SK-N-SH (cell line): ENCODE results near the gene USH1C. TPM values are rescaled to one million over a fixed set of nuclear protein-coding genes. Genes with fewer than 3 reads are reported as not detected.
A peak's percentile ranks its signal among the peaks of the same experiment; 100 is the strongest.

ENCODE experiments used
- CTCF ChIA-PET: fragments of 300-600, 350-600 bp; formaldehyde crosslinking; extraction: SDS; loops from one replicate; lab custom pipeline; 2021; lab: Yijun Ruan, JAX
- POLR2A ChIA-PET: fragments of 350-600 bp; sonication (Branson Sonifier 250); formaldehyde crosslinking; extraction: SDS; loops from one replicate; lab custom pipeline; 2020; ENCODE audit warnings: antibody characterized with exemption, inconsistent platforms; lab: Yijun Ruan, JAX
- DNase-seq: peaks from one replicate; pipeline ENCODE4 v3.0.0; 2012
- H2AFZ ChIP-seq: fragments of 200-600 bp; sonication (generic); 2 replicates; pipeline ENCODE4 v1.8.1; 2016; ENCODE audit warnings: antibody characterized with exemption, mild to moderate bottlenecking, low read depth
- H3F3A ChIP-seq: fragments of 200-600 bp; sonication (generic); replicated peaks from 2 replicates; pipeline ENCODE3; 2016; ENCODE audit warnings: antibody characterized with exemption, mild to moderate bottlenecking; ENCODE audit not compliant: insufficient read depth
- H3K27ac ChIP-seq, 2 experiments: fragments of 200-500 bp in 1 of 2; fragments of 200-600 bp in 1 of 2; sonication (Bioruptor generic) in 1 of 2; sonication (generic), shearing (Covaris generic) in 1 of 2; 2 replicates each; pipeline versions ENCODE4 v1.5.1 to v1.6.1; 2014 to 2016; ENCODE audit warnings: low read depth in 2 of 2, inconsistent platforms in 1 of 2, low read length in 1 of 2, mild to moderate bottlenecking in 1 of 2, mixed read lengths in 1 of 2
- H3K27me3 ChIP-seq: fragments of 200-600 bp; sonication (generic), shearing (Covaris generic); 2 replicates; pipeline ENCODE4 v1.6.1; 2016; ENCODE audit warnings: mixed run types; ENCODE audit not compliant: insufficient read depth
- H3K36me3 ChIP-seq, 2 experiments: fragments of 200-500 bp in 1 of 2; fragments of 200-600 bp in 1 of 2; sonication (Bioruptor generic) in 1 of 2; sonication (generic) in 1 of 2; replicated peaks in 1 of 2; 2 replicates each; pipeline versions ENCODE3 to v1.5.1; 2014 to 2016; ENCODE audit warnings: low read length in 1 of 2, mild to moderate bottlenecking in 1 of 2; ENCODE audit not compliant: insufficient read depth in 2 of 2, control insufficient read depth in 1 of 2
- H3K4me1 ChIP-seq, 2 experiments: fragments of 200-500 bp in 1 of 2; fragments of 200-600 bp in 1 of 2; sonication (Bioruptor generic) in 1 of 2; sonication (generic), shearing (Covaris generic) in 1 of 2; 2 replicates each; pipeline versions ENCODE4 v1.5.1 to v1.6.1; 2014 to 2016; ENCODE audit warnings: low read depth in 1 of 2, low read length in 1 of 2, mixed run types in 1 of 2; ENCODE audit not compliant: insufficient read depth in 2 of 2, control insufficient read depth in 1 of 2
- H3K4me2 ChIP-seq: fragments of 200-600 bp; sonication (generic), shearing (Covaris generic); 2 replicates; pipeline ENCODE4 v1.6.1; 2017; ENCODE audit warnings: mixed run types
- H3K4me3 ChIP-seq, 2 experiments: fragments of 200-500 bp in 1 of 2; fragments of 200-600 bp in 1 of 2; sonication (Bioruptor generic) in 1 of 2; sonication (generic), shearing (Covaris generic) in 1 of 2; 2 replicates each; pipeline versions ENCODE4 v1.5.1 to v1.8.1; 2014 to 2016; ENCODE audit warnings: low read depth in 2 of 2, inconsistent platforms in 1 of 2, low read length in 1 of 2, mild to moderate bottlenecking in 1 of 2, mixed read lengths in 1 of 2, moderate library complexity in 1 of 2
- H3K79me2 ChIP-seq: fragments of 200-600 bp; sonication (generic); 2 replicates; pipeline ENCODE4 v1.8.1; 2017; ENCODE audit warnings: mild to moderate bottlenecking; ENCODE audit not compliant: insufficient read depth
- H3K9ac ChIP-seq: fragments of 200-600 bp; sonication (generic); 2 replicates; pipeline ENCODE4 v1.6.1; 2017; ENCODE audit warnings: mixed run types
- H3K9me2 ChIP-seq: fragments of 200-600 bp; sonication (generic); 2 replicates; pipeline ENCODE4 v1.6.1; 2017; ENCODE audit warnings: mixed run types
- H3K9me3 ChIP-seq: fragments of 200-600 bp; sonication (generic); 2 replicates; pipeline ENCODE4 v1.6.1; 2017; ENCODE audit warnings: mixed run types, mild to moderate bottlenecking, moderate library complexity
- H4K20me1 ChIP-seq: fragments of 200-600 bp; sonication (generic); 2 replicates; pipeline ENCODE4 v1.6.1; 2017; ENCODE audit warnings: mild to moderate bottlenecking, mixed run types; ENCODE audit not compliant: insufficient read depth
- ELF1 ChIP-seq: IDR thresholded peaks from 2 replicates; pipeline ENCODE4 v1.4.0; 2012
- EP300 ChIP-seq, 2 experiments: IDR thresholded peaks; 2 replicates each; pipeline versions ENCODE4 v1.4.0 to v1.6.1; 2012; ENCODE audit warnings: borderline replicate concordance in 1 of 2, low read depth in 1 of 2, low read length in 1 of 2
- EZH2phosphoT487 ChIP-seq: fragments of 200-600 bp; sonication (generic); IDR thresholded peaks from 2 replicates; pipeline ENCODE4 v1.6.1; 2017; ENCODE audit warnings: low read depth, mixed run types, mild to moderate bottlenecking, antibody characterized with exemption, moderate library complexity, borderline replicate concordance
- FOSL2 ChIP-seq: IDR thresholded peaks from 2 replicates; pipeline ENCODE4 v1.4.0; 2012; ENCODE audit warnings: low read depth, mild to moderate bottlenecking, moderate library complexity, borderline replicate concordance
- FOXJ3 ChIP-seq: sonication (generic); formaldehyde crosslinking; IDR thresholded peaks from 2 replicates; pipeline ENCODE4 v1.5.1; 2020; ENCODE audit warnings: mild to moderate bottlenecking, missing genetic modification reagents
- GABPA ChIP-seq: IDR thresholded peaks from 2 replicates; pipeline ENCODE4 v1.4.0; 2012; ENCODE audit warnings: low read depth, mild to moderate bottlenecking
- JUND ChIP-seq: IDR thresholded peaks from 2 replicates; pipeline ENCODE4 v1.4.0; 2012
- MEF2A ChIP-seq: IDR thresholded peaks from 2 replicates; pipeline ENCODE4 v1.4.0; 2012; ENCODE audit warnings: low read depth, borderline replicate concordance
- MXI1 ChIP-seq: IDR thresholded peaks from 2 replicates; pipeline ENCODE4 v1.6.1; 2012; ENCODE audit warnings: mild to moderate bottlenecking, low read depth, low read length, improper control_type of control experiment
- NRF1 ChIP-seq: IDR thresholded peaks from 2 replicates; pipeline ENCODE4 v1.6.1; 2012; ENCODE audit warnings: low read depth, mild to moderate bottlenecking, low read length
- POLR2AphosphoS5 ChIP-seq: IDR thresholded peaks from 2 replicates; pipeline ENCODE4 v1.6.1; 2012; ENCODE audit warnings: low read depth, low read length
- RFX5 ChIP-seq: IDR thresholded peaks from 2 replicates; pipeline ENCODE4 v1.6.1; 2012; ENCODE audit warnings: mild to moderate bottlenecking, improper control_type of control experiment, low read length
- RXRA ChIP-seq: IDR thresholded peaks from 2 replicates; pipeline ENCODE4 v1.4.0; 2012; ENCODE audit warnings: low read depth, mild to moderate bottlenecking, borderline replicate concordance
- SIN3A ChIP-seq: IDR thresholded peaks from 2 replicates; pipeline ENCODE4 v1.6.1; 2012; ENCODE audit warnings: low read depth, mild to moderate bottlenecking, low read length, moderate library complexity, borderline replicate concordance
- WGBS: methylation state at CpG from one replicate; pipeline ENCODE4 v1.1.6; 2017; ENCODE audit warnings: low lambda C conversion rate; 5-methylcytosine and 5-hydroxymethylcytosine counted together
- polyA plus RNA-seq, 3 experiments: library from polyadenylated mRNA; depleted of rRNA; stranded (reverse); fragments of >200 nt; gene quantifications; 2 replicates each; pipeline ENCODE4 v1.2.3, GENCODE V29; 2012
- TF ChIP-seq, protein P1 (sequence below): IDR thresholded peaks from 2 replicates; pipeline ENCODE4 v1.4.0; 2012; ENCODE audit warnings: low read depth, borderline replicate concordance
- TF ChIP-seq, protein P2 (sequence below): fragments of 150-350 bp; IDR thresholded peaks from 2 replicates; pipeline ENCODE4 v1.6.1; 2016; ENCODE audit warnings: mild to moderate bottlenecking, low read depth, low read length
- TF ChIP-seq, protein P3 (sequence below): fragments of 200-600 bp; sonication (generic); IDR thresholded peaks from 2 replicates; pipeline ENCODE4 v1.6.1; 2017; ENCODE audit warnings: antibody characterized with exemption, mild to moderate bottlenecking, moderate library complexity

Gene USH1C
- polyA plus RNA-seq, 1 of the 3 experiments (the other 2 are of a cell fraction): not detected

DNA sequence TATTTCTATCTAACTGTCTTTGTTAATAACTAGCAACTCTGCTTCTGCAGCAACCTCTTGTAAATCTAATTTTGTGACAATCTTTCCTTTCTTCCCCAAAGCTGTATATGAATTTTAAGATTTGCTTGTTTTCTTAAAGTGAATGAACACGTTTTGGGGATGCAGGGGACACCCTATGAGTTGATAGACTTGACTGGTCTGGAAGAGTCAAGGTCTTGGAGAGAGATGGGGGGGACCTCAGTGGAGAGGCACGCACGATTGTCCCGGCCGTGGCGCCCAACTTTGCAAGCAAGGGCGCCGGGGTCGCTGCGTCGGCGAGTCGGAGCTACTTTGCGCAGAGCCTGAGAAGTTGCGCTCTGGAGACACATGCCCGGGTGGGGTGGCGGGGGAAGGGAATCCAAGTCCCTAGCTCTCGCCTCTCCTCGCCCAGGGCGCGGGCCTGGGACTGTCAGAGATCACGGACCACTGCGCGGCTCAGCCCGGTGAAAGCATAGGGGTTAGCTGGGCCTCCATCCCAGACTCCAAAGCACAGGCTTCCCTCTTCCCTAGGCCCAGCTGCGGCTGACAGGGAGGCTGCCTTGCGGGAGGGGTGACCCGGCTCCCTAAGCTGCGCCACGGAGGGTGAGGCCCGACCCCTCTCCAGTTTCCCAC is 68.4 kb downstream of the USH1C start:
- H3K4me3 ChIP-seq: peak overlapping the region in 1 of 2 experiments; percentile 51; a peak in 2 of 4 replicates
- no peak overlapping the region for H3K27ac ChIP-seq
- H3F3A ChIP-seq: no peaks in the 10 kb centered on the region
- no peaks in the 10 kb centered on the region for H4K20me1 ChIP-seq
- H3K4me1 ChIP-seq: peaks cover 0 to 24% of the 10 kb centered on the region in 2 experiments; a peak in 1 of 4 replicates
- no peaks in the 10 kb centered on the region for H3K9me3 ChIP-seq
- TF ChIP-seq SIN3A (no peak), MXI1 (no peak), JUND (no peak), RFX5 (no peak), MEF2A (no peak), EZH2phosphoT487 (no peak), FOSL2 (no peak), ELF1 (no peak), GABPA (no peak), EP300 (IDR thresholded peaks at IDR 0.05; ENCODE audit: borderline replicate concordance in 1 of 2, low read depth in 1 of 2, low read length in 1 of 2) (no peak), NRF1 (no peak), POLR2AphosphoS5 (no peak), FOXJ3 (CRISPR knock-in tag) (no peak), RXRA (no peak)
- TF ChIP-seq, protein P1, sequence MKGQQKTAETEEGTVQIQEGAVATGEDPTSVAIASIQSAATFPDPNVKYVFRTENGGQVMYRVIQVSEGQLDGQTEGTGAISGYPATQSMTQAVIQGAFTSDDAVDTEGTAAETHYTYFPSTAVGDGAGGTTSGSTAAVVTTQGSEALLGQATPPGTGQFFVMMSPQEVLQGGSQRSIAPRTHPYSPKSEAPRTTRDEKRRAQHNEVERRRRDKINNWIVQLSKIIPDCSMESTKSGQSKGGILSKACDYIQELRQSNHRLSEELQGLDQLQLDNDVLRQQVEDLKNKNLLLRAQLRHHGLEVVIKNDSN: no peak
- TF ChIP-seq, protein P2, sequence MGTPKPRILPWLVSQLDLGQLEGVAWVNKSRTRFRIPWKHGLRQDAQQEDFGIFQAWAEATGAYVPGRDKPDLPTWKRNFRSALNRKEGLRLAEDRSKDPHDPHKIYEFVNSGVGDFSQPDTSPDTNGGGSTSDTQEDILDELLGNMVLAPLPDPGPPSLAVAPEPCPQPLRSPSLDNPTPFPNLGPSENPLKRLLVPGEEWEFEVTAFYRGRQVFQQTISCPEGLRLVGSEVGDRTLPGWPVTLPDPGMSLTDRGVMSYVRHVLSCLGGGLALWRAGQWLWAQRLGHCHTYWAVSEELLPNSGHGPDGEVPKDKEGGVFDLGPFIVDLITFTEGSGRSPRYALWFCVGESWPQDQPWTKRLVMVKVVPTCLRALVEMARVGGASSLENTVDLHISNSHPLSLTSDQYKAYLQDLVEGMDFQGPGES: no peak
- TF ChIP-seq, protein P3, sequence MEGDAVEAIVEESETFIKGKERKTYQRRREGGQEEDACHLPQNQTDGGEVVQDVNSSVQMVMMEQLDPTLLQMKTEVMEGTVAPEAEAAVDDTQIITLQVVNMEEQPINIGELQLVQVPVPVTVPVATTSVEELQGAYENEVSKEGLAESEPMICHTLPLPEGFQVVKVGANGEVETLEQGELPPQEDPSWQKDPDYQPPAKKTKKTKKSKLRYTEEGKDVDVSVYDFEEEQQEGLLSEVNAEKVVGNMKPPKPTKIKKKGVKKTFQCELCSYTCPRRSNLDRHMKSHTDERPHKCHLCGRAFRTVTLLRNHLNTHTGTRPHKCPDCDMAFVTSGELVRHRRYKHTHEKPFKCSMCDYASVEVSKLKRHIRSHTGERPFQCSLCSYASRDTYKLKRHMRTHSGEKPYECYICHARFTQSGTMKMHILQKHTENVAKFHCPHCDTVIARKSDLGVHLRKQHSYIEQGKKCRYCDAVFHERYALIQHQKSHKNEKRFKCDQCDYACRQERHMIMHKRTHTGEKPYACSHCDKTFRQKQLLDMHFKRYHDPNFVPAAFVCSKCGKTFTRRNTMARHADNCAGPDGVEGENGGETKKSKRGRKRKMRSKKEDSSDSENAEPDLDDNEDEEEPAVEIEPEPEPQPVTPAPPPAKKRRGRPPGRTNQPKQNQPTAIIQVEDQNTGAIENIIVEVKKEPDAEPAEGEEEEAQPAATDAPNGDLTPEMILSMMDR: no peak
- 0 out of 2 replicates have a peak overlapping the region, but pooled peaks have one; percentile 24 for H3K4me2 ChIP-seq
- ChIA-PET CTCF (interaction anchor here (0.8 to 3.3 kb wide), 7 partner anchors 29 to 92 kb away, joined by 3 to 14 read pairs (median 5); partner anchors contain the start of gene KCNJ11), POLR2A (interaction anchor here (0.6 kb wide), 1 partner anchor 258 kb away, joined by 3 read pairs; no protein-coding TSS in a partner anchor)
- no peak overlapping the region for H3K9ac ChIP-seq
- H3K27me3 ChIP-seq: peaks cover 30% of the 10 kb centered on the region
- H3K9me2 ChIP-seq: no peaks in the 10 kb centered on the region
- WGBS: 24% methylated on average over 15 of the region's 31 CpGs
- no peaks in the 10 kb centered on the region for H3K79me2 ChIP-seq
- H2AFZ ChIP-seq: no peak overlapping the region
- no peaks in the 10 kb centered on the region for H3K36me3 ChIP-seq
- DNase-seq: peak; percentile 66
